Right lobe of liver (tissue), 6 donors: ENCODE data around the gene PTPRN2. TPM values are rescaled to one million over a fixed set of nuclear protein-coding genes. Genes with fewer than 3 reads are reported as not detected.

ENCODE experiments used
- ATAC-seq, 4 donors: fragments of 200-7000 bp; cut with Tn5 transposase; one replicate each; pipeline ENCODE4 v1.9.1; 2020; ENCODE audit warnings: mild to moderate bottlenecking in 4 of 4, moderate library complexity in 4 of 4
- DNase-seq, 3 donors: peaks; one replicate each; pipeline ENCODE4 v3.0.0-alpha.2; 2020
- H3K27ac ChIP-seq, 3 donors: fragments of 200-600 bp; one replicate each; pipeline ENCODE4 v1.8.0; 2022
- H3K27me3 ChIP-seq, 2 donors: fragments of 200-600 bp; one replicate each; pipeline ENCODE4 v1.8.0; 2022
- H3K36me3 ChIP-seq, 4 donors: fragments of 200-600 bp; sonication (generic) in 1 of 4; one replicate each; pipeline versions ENCODE4 v1.5.1 to v1.8.0; 2017 to 2022; ENCODE audit warnings: control low read depth in 1 of 4
- H3K4me1 ChIP-seq, 4 donors: fragments of 200-600 bp; sonication (generic) in 1 of 4; one replicate each; pipeline versions ENCODE4 v1.5.1 to v1.8.0; 2017 to 2022; ENCODE audit warnings: control low read depth in 1 of 4
- H3K4me3 ChIP-seq, 3 donors: fragments of 200-600 bp; one replicate each; pipeline ENCODE4 v1.8.0; 2022
- H3K9me3 ChIP-seq, 4 donors: fragments of 200-600 bp; sonication (generic) in 1 of 4; one replicate each; pipeline versions ENCODE4 v1.5.1 to v1.8.0; 2017 to 2022; ENCODE audit warnings: control low read depth in 1 of 4
- CTCF ChIP-seq, 4 donors: fragments of 200-600 bp in 3 of 4; fragments of 450-650 bp in 1 of 4; IDR thresholded peaks; one replicate each; pipeline versions ENCODE4 v1.5.1 to v1.8.0; 2016 to 2022; ENCODE audit warnings: antibody characterized with exemption in 4 of 4, mild to moderate bottlenecking in 2 of 4
- POLR2A ChIP-seq: fragments of 450-650 bp; IDR thresholded peaks from one replicate; pipeline ENCODE4 v1.6.1; 2017; ENCODE audit warnings: antibody characterized with exemption, mild to moderate bottlenecking
- WGBS: methylation state at CpG from one replicate; pipeline ENCODE4 v1.1.6; 2018; ENCODE audit warnings: low coverage, low lambda C conversion rate; ENCODE audit not compliant: insufficient coverage; ENCODE audit errors: missing lambda C conversion rate; 5-methylcytosine and 5-hydroxymethylcytosine counted together
- intact Hi-C, 2 donors: fragments of 100-400 bp; cut with DNase I; formaldehyde crosslinking; loops; one replicate each; pipeline versions ENCODE4 v1.11.2 to v1.14.1; 2022
- total RNA-seq, 6 experiments: library from RNA; depleted of rRNA in 2 of 6; stranded (reverse); fragments of >200 nt in 2 of 6; fragmentation: NEBNext Ultra II Directional in 3 of 6; extraction: Animal tissue kit (Norgen Biotek cat#: 25700) in 3 of 6; gene quantifications; one replicate each; pipeline versions ENCODE4 v1.1.0 to v1.2.4, GENCODE V29; 2016 to 2023
- donor health status: DM: no; HTN: yes; CAD: no.
- donor health status: DM: no; HTN: no; CAD: no.
- donor health status: DM: no; HTN: no; CAD: no.
- donor health status: DM: no; HTN: yes; CAD: no.
- donor health status: DM: no; HTN: yes; CAD: no.

PTPRN2 gene
- total RNA-seq, 6 experiments from 2014 or later: 0.15 to 0.87 (median 0.67) TPM

- Histone ChIP-seq H3K4me3 (no peak overlapping the region), H3K27ac (no peak overlapping the region), H3K4me1 (no peaks in the 10 kb centered on the region), H3K36me3 (no peaks in the 10 kb centered on the region), H3K9me3 (no peaks in the 10 kb centered on the region), H3K27me3 (no peaks in the 10 kb centered on the region)
- WGBS: 94% methylated on average over 6 of the region's 12 CpGs
- intact Hi-C loops: no loop called here
- ATAC-seq (no peak), DNase-seq (no peak)
- TF ChIP-seq POLR2A: no peak
- TF ChIP-seq CTCF (IDR thresholded peaks at IDR 0.05): no peak
Measured at GRCh38 chr7:158391141-158391540, 196.5 kb downstream of the PTPRN2 start.

GRCh38 chr7:158390460-158390859 lies 197.2 kb downstream of the PTPRN2 start:
- no peak for DNase-seq
- intact Hi-C loops: no loop called here
- WGBS: 33% methylated on average over 1 of the region's 16 CpGs

GRCh38 chr7:158389514-158390425 lies 197.9 kb downstream of the PTPRN2 start:
- Histone ChIP-seq H3K36me3 (no peaks in the 10 kb centered on the region), H3K27ac (no peak overlapping the region), H3K27me3 (no peaks in the 10 kb centered on the region), H3K4me1 (no peaks in the 10 kb centered on the region), H3K4me3 (no peak overlapping the region), H3K9me3 (no peaks in the 10 kb centered on the region)
- WGBS: 75% methylated on average over 26 of the region's 35 CpGs
- DNase-seq (no peak), ATAC-seq (no peak)
- TF ChIP-seq POLR2A (no peak), CTCF (IDR thresholded peaks at IDR 0.05) (no peak)
- intact Hi-C loops: no loop called here

More at GRCh38 chr7:158390460-158390859, 197.2 kb downstream of the PTPRN2 start:
- ATAC-seq: no peak
- Histone ChIP-seq H3K27me3 (no peaks in the 10 kb centered on the region), H3K36me3 (no peaks in the 10 kb centered on the region), H3K4me1 (no peaks in the 10 kb centered on the region), H3K9me3 (no peaks in the 10 kb centered on the region), H3K27ac (no peak overlapping the region), H3K4me3 (no peak overlapping the region)
- TF ChIP-seq CTCF (IDR thresholded peaks at IDR 0.05): no peak
- TF ChIP-seq POLR2A: no peak

- ATAC-seq: no peak
- TF ChIP-seq CTCF (IDR thresholded peaks at IDR 0.05): no peak
- no peak for TF ChIP-seq POLR2A
- DNase-seq: no peak
- Histone ChIP-seq H3K9me3 (no peaks in the 10 kb centered on the region), H3K27ac (no peak overlapping the region), H3K4me1 (no peaks in the 10 kb centered on the region), H3K27me3 (no peaks in the 10 kb centered on the region), H3K36me3 (no peaks in the 10 kb centered on the region), H3K4me3 (no peak overlapping the region)
- 72% methylated on average over 11 of the region's 16 CpGs for WGBS
- intact Hi-C loops: no loop called here
Measured at GRCh38 chr7:158388928-158389327, 198.7 kb downstream of the PTPRN2 start.
